Hematopoietic multipotent progenitor cell treated with erythropoietin and hydrocortisone succinate and interleukin-3 and kit ligand, for 17 days (in vitro differentiated cells): Measurements from ENCODE around the gene CHMP3.
"Not testable (repeated sequence)": the region's sequence is repeated elsewhere in the genome, so short reads cannot be mapped to it uniquely, and the experiment has no call there.

Source experiments
- DNase-seq: peaks from one replicate; pipeline ENCODE4 v3.0.0-alpha.2; 2015; ENCODE audit warnings: low spot score

The CHMP3 gene

GRCh38 chr2:86549440-86549839 lies 13.8 kb downstream of the CHMP3 start:
- not testable (repeated sequence) for DNase-seq

- DNase-seq: not testable (repeated sequence)
Measured at GRCh38 chr2:86548913-86549396, 14.3 kb downstream of the CHMP3 start.

GRCh38 chr2:86548165-86548912 lies 14.9 kb downstream of the CHMP3 start:
- not testable (repeated sequence) for DNase-seq

DNA sequence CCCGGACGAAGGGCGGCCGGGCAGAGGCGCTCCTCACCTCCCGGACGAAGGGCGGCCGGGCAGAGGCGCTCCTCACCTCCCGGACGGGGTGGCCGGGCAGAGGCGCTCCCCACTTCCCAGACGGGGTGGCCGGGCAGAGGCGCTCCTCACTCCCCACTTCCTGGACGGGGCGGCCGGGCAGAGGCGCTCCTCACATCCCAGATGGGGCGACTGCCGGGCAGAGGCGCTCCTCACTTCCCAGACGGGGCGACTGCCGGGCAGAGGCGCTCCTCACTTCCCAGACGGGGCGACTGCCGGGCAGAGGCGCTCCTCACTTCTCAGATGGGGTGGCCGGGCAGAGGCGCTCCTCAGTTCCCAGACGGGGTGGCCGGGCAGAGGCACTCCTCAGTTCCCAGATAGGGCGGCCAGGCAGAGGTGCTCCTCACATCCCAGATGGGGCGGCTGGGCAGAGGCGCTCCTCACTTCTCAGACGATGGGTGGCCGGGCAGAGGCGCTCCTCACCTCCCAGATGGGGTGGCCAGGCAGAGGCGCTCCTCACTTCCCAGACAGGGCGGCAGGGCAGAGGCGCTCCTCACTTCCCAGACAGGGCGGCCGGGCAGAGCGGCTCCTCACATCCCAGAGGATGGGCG lies 17.8 kb downstream of the CHMP3 start:
- not testable (repeated sequence) for DNase-seq

GRCh38 chr2:86544278-86545099 lies 18.8 kb downstream of the CHMP3 start:
- not testable (repeated sequence) for DNase-seq

- DNase-seq: no peak
Measured at GRCh38 chr2:86543793-86544192, 19.4 kb downstream of the CHMP3 start.

GRCh38 chr2:86543335-86543734 lies 19.9 kb downstream of the CHMP3 start:
- no peak for DNase-seq

- DNase-seq: no peak
Measured at GRCh38 chr2:86542814-86543213, 20.4 kb downstream of the CHMP3 start.

DNA sequence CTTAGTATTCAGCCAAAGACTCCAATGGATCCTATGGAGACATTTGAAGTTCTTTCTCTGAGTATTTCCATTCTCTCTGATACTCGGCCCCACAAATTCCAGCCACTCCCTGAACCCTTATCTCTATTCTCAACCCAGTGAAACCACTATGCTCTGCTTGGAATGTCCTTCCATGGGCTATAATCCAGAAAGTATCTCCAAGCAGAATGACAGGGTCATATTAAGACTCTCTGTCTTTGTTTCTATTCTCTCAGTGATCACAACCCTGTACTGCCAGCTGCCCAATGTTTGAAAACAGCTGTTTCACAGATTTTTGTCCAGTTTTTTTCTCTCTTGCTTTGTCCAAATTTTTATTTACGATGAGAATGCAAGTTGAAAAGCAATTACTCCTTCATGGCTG lies 21.9 kb downstream of the CHMP3 start:
- DNase-seq: no peak

DNA sequence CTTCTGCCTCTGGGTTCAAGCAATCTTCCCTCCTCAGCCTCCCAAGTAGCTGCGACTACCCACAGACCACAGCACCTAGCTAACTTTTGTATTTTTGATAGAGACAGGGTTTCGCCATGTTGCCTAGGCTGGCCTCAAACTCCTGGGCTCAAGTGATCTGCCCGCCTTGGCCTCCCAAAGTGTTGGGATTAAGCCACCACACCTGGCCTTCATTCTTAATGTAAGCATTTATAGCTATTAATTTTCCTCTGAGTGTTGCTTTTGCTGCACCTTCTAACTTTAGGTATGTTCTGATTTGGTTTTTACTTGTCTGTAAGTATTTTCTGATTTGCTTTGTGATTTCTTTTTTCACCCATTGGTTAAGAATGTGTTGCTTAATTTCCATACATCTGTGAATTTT lies 29.7 kb downstream of the CHMP3 start:
- DNase-seq: no peak

- no peak for DNase-seq
Measured at GRCh38 chr2:86525421-86526340, 37.6 kb downstream of the CHMP3 start.

DNA sequence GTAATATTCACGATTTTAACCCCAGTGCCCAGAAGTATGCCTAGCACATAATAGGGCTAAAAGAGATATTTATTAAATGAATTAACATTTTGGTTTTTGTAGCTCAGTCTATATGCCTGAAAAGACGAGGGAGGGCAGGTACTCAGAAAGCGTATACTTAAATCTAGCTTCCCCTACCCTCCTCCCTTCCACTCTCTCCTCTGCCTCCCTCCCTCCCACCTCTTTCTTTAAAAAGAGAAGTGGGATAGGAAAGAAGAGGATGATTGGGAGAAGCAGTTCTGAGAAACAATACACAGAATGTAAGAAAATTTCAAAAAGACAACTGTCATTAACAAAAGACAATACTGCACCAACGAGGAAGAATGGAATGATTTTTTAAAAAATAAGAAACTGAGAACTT lies 39.8 kb downstream of the CHMP3 start:
- DNase-seq: no peak

- DNase-seq: no peak
Measured at GRCh38 chr2:86522711-86523110, 40.5 kb downstream of the CHMP3 start.

- DNase-seq: no peak
Measured at GRCh38 chr2:86521922-86522321, 41.3 kb downstream of the CHMP3 start.

GRCh38 chr2:86520153-86520552 lies 43.1 kb downstream of the CHMP3 start:
- DNase-seq: no peak

DNA sequence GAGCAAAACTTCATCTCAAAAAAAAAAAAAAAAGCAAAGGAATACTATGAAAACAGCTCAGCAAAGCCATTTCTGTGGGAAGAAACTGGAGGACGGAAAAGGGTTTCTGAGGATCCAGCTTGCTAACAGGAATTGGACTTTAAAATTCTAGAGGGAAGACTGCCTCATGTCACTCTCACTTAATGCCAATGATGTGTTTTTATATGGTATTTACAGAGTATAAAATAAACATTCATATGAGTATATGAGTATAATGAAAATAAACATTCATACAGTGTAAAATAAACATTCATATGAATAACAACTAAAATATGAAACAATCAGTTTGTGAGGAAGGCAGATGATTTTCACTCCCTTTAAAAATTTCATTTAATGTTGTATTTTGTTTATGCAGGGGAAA lies 43.9 kb downstream of the CHMP3 start:
- DNase-seq: no peak

DNA sequence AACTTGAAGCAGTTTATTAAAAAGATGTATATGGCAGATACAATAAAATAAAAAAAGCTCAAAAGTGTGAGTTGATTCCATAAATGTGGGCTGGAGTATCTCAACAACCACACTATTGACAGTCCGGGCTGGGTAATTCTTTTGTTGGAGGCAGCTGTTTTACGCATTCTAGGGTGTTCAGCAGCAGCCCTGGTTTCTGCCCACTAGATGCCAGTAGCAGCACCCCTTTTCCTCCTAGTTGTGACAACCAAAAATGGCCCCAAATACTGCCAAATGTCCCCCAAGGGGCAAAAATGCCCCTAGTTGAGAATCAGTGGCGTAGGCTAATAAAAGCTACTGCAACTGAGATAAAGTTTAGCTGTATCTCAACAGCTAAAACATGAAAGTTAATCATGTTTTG lies 44.8 kb downstream of the CHMP3 start:
- DNase-seq: peak; percentile 37

- DNase-seq: no peak
Measured at GRCh38 chr2:86513948-86514660, 49.1 kb downstream of the CHMP3 start.

GRCh38 chr2:86512892-86513291 lies 50.4 kb downstream of the CHMP3 start:
- no peak for DNase-seq

DNA sequence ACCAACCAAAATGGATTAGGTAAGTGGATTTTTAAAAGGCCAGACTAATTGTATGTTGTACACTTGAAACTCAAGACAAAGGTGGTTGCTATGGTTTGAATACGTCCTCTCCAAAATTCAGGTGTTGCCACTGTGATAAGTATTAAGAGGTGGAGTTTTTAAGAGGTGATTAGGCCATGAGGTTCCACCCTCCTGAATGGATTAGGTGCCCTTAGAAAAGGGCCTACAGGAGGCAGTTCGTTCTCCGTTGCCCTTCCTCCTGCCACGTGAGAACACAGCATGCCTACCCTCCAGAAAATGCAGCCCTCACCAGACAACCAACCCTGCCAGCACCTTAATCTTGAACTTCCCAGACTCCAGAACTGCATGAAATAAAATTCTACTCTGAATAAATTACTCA lies 51.2 kb downstream of the CHMP3 start:
- DNase-seq: no peak

GRCh38 chr2:86510436-86510933 lies 52.8 kb downstream of the CHMP3 start:
- no peak for DNase-seq
